HG03095 (cell line): ENCODE results near the gene SAMHD1.
"Not testable (repeated sequence)": the region's sequence is repeated elsewhere in the genome, so short reads cannot be mapped to it uniquely, and the experiment has no call there.

ENCODE experiments used
- ATAC-seq: cut with Tn5 transposase; IDR thresholded peaks from one replicate; pipeline ENCODE4 v1.9.1; 2021; ENCODE audit warnings: moderate library complexity; ENCODE audit not compliant: unreplicated experiment

The SAMHD1 gene

DNA sequence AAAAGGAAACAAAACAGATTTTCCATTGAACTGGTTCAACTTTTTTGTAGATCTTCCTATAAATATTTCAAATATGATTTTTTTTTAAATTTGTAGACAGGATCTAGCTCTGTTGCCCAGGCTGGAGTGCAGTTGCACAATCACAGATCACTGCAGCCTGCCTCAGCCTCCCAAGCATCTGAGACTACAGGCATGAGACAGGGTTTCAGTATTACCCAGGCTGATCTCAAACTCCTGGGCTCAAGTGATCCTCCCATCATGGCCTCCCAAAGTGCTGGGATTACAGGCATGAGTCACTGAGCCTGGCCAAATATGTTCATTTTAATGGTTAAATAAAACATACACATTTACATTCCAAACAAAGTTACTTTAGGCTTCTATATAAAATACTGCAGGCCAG is 33.6 kb downstream of the SAMHD1 start:
- ATAC-seq = no peak

DNA sequence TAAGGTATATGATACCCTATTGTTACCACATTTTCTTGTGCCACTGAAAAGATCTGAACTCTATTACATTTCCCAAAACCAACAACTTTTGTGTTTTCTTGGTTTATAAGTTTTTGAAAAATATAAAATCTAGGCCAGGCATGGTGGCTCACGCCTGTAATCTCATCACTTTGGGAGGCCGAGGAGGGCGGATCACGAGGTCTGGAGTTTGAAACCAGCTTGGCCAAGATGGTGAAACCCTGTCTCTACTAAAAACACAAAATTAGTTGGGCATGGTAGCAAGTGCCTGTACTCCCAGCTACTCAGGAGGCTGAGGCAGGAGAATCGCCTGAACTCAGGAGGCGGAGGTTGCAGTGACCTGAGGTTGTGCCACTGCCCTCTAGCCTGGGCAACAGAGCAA is 34.3 kb downstream of the SAMHD1 start:
- ATAC-seq = no peak

DNA sequence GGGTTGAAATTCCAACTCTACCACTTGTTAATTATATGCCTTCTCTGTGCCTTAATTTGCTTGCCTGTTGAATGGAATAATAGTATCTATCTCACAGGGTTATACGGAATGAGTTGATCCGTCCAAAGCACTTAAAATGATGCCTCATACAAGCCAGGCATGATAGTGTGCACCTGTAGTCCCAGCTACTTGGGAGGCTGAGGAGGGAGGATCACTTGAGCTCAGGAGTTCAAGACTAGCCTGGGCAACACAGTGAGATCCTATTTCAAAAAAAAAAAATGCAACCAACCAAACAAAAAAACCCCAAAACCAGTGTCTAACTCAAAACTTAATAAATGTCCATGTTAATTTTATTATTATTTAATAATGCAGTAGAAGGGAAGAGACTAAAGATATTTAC is 35.3 kb downstream of the SAMHD1 start:
- no peak for ATAC-seq

DNA sequence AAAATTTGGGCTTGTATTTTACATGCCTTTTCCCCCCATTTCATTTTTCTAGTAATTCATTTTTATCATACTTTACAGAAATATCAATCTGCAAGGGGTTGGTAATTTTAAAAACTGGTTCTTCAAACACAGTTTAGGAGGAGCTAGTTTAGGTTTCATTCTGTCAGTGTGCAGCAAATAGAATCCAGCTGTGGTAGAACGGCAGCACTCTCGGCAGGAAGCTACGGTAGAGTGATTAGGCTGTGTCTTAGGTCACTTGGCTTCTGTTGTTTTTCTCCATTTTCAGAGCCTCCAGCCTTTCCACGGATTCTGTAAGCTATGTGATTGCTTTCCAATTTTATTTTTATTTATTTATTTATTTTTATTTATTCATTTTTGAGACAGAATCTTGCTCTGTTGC is 42.9 kb downstream of the SAMHD1 start:
- ATAC-seq = no peak

DNA sequence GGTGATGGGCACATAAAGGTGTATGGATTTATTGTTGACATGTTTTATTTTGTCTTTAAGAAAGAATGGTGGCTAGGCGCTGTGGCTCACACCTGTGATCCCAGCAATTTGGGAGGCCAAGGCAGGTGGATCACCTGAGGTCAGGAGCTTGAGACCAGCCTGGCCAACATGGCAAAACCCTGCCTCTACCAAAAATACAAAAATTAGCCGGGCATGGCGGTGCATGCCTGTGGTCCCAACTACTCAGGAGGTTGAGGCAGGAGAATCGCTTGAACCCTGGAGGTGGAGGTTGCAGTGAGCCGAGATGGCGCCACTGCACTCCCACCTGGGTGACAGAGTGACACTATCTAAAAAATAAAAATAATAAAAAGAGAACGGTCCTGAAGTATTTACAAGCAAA is 45.4 kb downstream of the SAMHD1 start:
- not testable (repeated sequence) for ATAC-seq

DNA sequence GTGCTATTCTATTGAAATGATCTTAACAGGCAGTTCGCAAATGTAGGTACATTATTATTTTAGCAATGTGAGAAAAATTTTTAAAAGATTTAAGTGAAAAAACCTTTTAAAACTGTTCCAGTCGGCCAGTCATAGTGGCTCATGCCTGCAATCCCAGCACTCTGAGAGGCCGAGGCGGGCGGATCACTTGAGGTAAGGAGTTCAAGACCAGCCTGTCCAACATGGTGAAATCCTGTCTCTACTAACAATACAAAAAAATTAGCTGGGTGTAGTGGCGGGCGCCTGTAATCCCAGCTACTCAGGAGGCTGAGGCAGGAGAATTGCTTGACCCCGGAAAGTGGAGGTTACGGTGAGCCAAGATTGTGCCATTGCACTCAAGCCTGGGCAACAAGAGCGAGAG is 45.9 kb downstream of the SAMHD1 start:
- ATAC-seq = not testable (repeated sequence)

DNA sequence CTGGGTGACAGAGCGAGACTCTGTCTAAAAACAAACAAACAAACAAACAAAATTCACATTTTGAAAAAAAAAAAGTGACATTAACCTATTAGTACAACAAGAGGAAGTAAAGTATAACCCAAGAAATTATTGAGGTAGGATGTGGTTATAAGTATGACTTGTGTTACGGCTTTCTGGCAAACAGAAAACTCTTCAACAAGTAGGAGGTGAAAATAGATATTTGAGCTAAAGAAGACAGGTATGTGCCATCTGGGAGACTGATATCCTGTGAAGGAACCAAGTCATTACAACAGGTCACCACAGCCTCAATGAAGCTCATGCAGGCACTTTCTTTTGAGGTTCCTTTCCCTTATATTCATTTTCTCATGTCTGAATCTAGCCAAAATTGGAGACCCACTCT is 46.8 kb downstream of the SAMHD1 start:
- ATAC-seq = no peak

DNA sequence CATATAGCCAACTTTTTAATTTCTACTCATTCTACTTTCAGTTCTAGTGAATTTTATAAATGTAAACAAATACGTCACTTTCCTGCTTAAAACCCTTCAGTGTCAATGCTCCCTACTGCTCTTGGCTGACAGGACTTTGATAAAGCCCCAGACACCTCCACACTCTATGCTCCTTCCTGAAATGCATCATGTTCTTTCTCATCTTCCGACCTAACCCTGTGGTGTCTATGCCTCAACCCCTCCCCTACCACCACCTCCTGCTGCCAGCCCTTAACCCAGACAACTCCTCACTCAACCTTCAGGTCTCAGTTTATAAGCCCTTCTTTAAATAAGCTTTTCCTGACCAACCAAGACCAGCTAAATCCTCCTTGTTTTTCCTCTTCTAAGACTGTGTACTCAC is 56.5 kb downstream of the SAMHD1 start:
- ATAC-seq = no peak

DNA sequence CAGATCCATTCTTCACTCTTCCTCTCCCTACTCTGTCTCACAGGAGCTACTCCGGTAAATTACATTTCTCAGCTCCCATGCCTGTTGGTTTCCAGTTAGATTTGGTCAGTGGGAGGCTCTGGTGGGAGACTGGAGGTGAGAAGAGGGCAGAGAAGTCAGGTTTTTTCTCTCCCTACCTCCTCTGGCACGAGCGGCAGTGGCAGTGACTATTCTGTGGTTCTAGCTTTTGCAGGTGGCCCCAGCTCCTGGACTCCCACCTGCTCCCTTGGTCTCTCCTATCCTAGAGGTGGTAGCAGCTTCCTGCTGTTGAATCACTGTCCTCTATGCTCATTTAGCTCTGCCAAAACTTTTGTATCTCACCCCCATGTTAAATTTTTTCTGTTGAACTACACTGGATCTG is 57.7 kb downstream of the SAMHD1 start:
- no peak for ATAC-seq

DNA sequence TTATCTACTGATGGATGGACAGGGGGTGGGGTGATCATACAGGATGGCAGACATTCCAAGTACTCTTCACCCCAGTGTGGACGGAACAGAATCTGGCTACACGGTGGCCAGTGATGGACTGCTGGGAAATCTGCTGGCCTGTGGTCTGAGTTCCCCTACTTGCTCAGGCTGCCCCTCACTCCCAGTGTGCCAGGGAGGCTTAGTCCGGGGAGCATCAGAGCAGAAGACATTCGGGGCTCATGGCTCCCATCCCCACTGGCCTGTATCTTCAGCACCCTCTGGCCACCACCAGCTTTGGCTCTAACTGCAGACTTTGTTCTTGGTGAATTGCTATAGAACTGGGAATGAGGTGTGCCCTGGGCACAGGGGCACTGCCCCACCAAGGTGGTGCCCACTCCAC is 60.3 kb downstream of the SAMHD1 start:
- ATAC-seq = no peak

DNA sequence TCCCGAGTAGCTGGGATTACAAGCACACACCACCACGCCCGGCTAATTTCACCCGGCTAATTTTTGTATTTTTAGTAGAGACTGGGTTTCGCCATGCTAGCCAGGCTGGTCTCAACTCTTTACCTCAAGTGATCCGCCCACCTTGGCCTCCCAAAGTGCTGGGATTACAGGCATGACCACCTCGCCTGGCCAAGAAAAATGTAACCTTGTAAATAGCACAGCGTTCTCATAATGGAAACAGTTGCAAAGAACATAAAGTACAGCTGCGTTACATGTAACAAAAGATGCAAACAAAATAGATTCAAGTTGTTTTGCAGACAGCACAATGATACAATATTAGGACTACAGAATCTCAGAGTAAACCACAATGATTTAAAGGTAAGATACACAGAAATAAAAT is 60.9 kb downstream of the SAMHD1 start:
- no peak for ATAC-seq

DNA sequence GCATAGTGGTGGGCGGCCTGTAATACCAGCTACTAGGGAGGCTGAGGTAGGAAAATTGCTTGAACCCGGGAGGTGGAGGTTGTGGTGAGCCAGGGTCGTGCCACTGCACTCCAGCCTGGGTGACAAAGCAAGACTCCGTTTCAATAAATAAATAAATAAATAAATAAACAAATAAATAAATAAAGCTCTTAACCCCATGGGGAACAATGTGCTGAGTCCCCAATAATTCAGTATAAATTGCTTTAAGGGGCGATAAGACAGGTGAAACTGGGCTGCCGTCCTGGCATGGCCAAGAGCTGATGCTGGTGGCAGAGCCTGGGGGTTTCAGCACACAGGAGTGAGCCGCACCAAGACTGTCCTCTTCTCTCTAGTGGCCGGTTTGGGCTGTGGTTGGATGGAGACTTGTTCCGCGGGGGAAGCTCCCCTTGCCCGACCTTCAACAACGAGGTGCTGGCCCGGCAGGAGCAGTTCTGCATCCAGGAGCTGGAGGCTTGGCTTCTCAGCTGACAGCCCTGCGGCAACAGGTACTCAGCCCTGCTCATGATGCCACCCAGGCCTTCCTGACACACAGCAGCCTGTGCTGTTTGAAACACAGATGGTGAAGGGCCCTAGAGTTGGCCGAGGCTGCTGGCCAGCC is 62.5 kb downstream of the SAMHD1 start:
- ATAC-seq = no peak

DNA sequence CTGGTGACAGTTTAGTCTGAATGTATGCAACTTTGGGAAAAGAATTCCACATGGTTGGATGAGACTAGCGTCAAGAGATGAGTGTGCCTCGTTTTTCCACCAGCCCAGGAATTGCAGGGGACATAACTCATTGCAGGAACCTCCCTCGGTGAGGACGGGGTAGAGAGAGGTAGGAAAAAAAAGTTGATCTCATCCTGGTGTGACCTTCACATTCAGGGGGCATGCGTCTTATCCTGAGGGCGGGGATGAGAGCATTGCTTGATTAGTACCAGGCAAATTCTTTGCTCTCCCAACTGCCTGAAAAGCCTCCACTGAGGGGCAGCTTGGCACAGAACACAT is 63.8 kb downstream of the SAMHD1 start:
- ATAC-seq = no peak

DNA sequence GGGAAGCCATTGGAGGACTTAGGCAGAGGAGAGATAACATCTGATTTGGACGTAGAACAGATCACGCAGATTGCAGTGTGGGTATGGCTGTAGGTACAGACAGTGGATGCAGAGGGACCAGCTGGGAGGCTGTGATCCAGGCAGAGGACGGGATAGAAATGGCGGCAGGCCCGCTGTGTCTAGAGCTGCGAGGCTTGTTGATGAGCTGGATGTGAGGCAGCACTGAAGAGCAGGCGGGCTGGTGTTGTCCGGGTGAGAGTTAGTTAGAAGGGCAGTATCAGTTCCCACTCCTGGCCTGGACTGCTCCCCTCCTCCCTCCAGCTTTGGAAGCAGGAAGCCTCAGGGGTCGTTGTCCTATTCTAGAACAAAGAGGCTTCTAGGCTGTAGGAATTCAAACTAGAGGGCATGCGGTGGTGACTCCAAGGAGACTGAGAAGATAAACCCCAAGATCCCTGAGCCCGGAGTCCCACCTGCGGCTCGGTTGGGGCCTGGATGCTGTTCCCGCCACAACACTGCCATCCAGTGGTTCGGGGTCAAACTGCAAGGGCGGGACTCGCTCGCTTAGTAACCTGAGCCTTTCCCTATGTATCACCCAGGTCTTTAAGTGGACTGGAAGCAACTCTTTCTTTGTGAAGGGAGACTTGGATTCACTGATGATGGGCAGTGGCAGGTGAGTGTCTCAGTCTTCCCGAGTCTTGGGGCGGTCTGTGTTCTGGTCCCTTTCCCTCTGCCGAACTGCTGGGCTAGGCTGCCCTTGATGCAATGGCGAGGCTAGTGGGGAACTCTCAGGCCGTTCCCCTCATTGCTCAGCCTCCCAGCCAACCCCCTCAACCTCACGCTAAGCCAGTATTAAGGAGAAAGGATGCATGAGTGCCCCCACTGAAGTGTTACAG is 64.4 kb downstream of the SAMHD1 start:
- peak; percentile 53 for ATAC-seq

DNA sequence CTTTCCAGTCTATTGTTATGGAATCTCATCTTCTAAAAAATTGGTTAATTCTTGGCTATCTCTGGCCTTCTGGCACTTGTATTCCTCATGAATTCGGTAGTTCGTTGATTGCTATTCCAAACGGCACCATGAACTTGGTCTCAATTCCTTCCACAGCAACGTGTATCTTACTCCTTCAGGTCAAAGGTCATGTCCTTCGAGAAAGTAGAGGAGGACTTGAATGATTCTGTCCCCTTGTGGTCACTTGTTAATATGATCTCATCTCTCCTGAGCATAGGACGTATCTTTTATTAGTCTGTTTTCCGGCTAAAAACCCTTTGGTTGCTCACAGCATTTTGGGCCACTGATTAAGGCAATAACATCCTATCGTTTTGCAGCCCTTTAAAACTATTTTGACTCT is 66.2 kb downstream of the SAMHD1 start:
- ATAC-seq = no peak

DNA sequence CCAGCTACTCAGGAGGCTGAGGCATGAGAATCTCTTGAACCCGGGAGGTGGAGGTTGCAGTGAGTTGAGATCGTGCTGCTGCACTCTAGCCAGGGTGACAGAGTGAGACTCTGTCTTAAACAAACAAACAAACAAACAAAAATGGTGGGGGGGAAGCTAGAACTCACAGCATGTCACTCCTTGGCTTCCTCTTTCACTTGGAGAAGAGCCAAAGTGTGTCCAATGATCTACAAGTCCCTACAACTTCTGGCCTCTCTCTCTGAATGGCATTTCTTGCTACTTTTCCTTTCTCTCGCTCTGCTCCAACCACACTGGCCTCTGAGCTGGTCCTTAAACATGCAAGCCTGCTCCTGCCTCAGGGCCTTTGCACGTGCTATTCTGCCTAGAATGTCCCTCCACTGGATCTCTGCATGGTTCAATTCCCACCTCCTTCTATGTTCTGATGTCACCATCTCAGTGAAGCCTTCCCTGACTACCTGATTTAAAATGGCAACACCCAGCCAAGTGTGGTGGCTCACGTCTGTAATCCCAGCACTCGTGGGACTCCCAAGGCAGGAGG is 67.5 kb downstream of the SAMHD1 start:
- ATAC-seq = no peak

DNA sequence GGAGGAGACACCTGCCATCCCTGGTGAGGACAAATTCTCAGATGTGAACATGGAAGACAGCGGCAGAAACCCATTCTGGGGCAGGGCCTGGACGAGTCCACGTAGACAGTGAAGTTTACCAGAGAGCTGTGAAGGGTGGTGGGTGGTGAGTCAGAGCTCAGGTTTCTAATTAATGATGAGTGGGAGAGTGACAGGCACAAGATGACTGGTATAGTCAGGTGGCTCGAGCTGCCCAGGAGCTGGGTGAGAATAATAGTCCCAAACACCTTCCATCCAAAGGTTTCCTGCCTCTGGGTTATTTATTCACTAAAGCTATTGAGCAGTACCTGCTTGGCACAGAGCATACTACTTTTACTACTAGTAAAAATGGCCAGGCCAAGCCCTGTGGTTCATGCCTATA is 69.6 kb downstream of the SAMHD1 start:
- ATAC-seq = no peak

DNA sequence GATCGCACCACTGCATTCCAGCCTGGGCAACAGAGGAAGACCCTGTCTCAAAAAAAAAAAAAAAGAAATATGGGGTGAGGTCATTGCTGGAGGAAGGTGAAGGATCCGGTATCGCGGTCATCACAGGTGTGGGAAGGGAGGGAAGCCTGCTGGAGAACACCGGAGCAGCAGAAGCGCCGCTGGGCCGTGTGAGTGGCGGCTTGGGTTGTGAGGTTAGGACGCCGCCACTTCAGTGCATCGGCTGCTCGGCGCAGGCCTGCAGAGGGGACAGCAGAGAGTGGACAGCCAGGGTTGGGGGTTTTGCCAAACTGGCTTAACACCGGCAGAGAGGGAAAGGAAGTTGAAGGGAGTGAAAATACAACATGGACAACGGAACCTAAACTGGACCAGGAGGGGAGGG is 70.2 kb downstream of the SAMHD1 start:
- ATAC-seq = no peak

DNA sequence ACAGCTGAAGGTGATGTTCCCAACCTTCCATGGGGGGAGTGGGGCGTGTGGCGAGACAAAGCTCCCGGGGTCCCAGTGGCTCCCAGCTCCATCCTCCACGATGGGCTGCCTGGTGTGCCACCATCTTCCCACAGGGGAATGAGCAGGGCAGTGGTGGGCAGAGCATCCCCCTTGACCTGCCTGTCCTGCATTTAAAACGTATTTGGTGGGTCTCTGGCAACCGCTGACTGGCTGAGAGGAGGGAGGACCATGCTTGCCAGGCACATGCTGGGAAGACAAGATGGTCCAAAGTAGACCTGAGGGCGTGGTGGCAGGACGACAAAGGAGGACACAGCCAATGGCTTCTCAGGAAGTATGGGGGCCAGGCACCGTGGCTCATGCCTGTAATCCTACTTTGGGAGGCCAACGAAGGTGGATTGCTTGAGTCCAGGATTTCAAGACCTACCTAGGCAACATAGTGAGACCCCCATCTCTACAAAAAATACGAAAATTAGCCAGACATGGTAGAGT is 70.7 kb downstream of the SAMHD1 start:
- no peak for ATAC-seq

DNA sequence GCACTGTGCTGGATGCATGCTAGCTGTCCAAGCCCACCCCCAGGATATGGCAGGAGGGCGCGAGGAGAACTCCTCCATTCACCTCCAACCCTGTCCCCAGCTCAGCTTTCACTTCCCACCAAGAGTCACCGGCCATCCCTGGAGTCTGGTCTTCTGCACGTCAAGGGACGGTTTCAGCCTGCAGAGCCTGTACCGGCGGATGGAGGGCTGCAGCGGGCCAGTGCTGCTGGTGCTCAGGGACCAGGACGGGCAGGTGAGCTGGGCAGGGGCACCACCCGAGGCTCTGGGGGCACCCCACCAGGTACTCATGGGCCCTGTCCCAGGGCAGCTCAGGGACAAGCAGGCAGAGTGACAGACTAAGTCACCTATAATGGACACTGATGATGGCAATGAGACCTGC is 72.6 kb downstream of the SAMHD1 start:
- no peak for ATAC-seq

DNA sequence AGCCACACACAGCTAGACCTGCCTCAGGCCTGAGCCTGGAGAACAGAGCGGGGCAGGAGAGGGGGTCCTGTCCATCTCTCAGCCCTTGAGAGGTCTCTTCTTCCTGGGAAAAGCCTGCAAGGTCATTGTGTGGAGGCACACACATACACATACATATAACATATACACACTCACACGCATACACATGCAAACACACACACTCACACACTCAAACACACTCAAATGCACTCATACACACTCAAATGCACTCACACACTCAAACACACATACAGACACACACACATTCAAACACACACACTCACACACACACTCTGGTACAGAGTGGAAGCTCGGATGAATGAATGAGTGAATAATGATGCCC is 75.1 kb downstream of the SAMHD1 start:
- no peak for ATAC-seq
